NCI-H2107 (cell line): ENCODE results near the gene EXOC2.
"Not testable (repeated sequence)": the region's sequence is repeated elsewhere in the genome, so short reads cannot be mapped to it uniquely, and the experiment has no call there.

ENCODE experiments used
- DNase-seq: peaks from one replicate; lab custom pipeline; 2025; lab: John Stamatoyannopoulos, UW

The EXOC2 gene

DNA sequence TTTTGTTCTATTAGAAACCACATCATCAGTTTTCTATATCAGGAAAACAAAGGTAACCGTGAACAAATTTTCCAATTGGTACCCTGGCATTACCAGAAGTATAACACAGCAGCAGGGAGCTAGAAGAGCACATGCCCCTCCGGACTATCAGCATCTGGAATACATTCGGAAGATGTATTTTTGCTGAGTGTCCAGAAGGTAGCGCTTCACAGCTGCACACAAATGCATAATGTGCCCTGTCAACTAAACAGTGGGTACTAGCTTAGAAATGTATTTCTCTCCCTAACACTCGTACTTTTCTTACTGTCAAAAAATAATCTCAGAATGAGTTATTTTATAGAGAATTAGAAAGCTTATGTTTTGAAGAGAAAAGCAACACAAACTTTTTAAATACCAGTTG, 113.6 kb downstream of the EXOC2 start:
- no peak for DNase-seq

GRCh38 chr6:572596-573265, 120.2 kb downstream of the EXOC2 start:
- no peak for DNase-seq

DNA sequence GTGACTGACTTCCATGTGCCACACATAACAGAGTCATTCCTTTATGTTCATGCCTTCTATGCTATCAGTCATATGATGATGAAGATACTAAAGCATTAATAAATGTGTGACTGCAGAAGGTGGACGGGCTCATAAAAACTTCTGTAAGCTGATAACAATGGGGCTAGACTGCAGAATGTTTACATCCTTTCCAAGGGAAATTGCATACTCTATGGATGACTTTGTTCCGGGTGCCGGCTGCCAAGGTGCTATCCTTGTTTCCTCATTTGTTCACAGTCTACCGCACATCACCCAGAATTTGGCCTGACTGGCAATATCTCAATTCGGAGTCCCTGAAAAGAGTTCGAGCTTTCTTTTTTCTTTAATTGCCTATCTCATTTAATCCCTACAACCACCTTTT, 121.0 kb downstream of the EXOC2 start:
- DNase-seq, result no peak

- no peak for DNase-seq
Measured at GRCh38 chr6:570825-571224, 122.1 kb downstream of the EXOC2 start.

DNA sequence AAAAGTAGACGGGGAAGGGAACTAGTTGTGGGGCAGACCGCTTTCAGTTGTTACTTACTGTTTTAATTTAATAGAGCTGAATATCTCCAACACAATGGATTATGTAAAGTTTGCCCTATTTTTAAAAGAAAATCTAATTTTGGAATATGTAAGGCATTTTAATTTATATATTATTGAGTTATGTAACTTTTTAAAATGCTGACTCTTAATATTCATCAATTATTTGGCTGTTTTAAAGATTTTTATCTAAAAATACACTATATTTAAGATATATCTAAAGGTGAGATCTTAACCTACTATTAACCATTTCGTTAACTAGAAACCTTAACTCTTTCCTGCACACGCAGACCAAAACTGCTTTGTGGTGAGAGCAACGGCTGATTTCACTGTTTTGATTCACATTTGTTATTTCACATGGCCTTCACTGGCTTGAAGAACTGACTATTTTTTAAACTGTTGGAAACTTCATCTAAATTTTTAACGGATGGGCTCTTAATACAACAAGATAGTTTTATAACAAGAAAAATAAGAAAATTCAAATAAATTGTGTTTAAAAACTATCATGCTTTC, 123.9 kb downstream of the EXOC2 start:
- DNase-seq, result no peak

- DNase-seq, result no peak
Measured at GRCh38 chr6:568085-568484, 124.9 kb downstream of the EXOC2 start.

GRCh38 chr6:563863-564262, 129.1 kb downstream of the EXOC2 start:
- DNase-seq, result no peak

GRCh38 chr6:562052-562676, 130.8 kb downstream of the EXOC2 start:
- DNase-seq, result no peak

DNA sequence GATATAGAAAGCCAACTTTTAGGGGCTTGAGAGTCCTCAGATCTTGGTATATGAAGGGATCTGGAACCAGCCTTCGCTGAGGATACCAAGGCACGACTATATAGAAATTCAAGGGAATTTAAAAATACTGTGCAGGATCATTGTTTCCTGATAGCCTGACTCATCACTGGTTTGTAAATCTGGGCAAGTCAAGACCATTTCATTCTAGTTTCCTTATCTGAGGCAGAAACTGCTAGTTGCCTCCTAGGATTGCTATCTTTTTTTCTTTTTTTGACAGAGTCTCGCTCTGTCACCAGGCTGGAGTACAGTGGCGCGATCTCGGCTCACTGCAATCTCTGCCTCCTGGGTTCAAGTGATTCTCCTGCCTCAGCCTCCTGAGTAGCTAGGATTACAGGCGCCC, 131.6 kb downstream of the EXOC2 start:
- not testable (repeated sequence) for DNase-seq

DNA sequence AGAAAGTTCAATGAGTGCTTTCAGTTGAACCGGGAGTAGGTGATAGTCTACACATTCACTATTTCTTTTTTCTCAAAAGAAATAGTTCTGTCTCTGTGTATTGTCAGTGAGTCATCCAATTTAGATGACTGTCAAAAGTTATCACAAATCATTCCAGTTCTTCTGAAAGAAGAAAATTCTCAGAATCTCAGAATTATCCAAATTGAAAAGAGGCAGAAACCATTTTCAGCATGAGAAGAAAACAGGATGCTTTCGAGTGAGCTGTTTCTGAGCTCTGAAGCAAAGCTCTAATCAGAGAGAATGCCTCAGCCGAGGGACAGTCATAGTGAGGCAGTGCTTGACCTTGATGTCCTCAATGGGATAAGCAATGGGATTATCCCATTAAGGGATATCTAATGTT, 134.0 kb downstream of the EXOC2 start:
- DNase-seq, result no peak

DNA sequence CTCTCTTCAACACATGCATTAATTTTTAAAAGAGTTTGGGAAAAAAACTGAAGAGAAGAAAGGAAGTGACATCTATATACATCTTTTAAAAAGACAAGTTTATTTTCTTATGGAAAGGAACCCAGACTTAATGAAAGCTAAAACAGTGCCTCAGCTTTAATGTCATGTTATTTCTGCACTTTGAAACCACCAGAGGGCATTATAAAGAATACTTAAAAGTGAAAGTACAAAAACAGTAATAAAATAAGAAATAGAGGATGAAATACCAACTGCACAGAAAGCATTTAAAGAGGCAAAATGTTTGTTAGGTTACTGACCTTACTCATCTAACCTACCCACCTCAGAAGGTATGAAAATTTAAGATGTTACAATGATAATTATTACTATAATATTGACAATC, 134.8 kb downstream of the EXOC2 start:
- no peak for DNase-seq

DNA sequence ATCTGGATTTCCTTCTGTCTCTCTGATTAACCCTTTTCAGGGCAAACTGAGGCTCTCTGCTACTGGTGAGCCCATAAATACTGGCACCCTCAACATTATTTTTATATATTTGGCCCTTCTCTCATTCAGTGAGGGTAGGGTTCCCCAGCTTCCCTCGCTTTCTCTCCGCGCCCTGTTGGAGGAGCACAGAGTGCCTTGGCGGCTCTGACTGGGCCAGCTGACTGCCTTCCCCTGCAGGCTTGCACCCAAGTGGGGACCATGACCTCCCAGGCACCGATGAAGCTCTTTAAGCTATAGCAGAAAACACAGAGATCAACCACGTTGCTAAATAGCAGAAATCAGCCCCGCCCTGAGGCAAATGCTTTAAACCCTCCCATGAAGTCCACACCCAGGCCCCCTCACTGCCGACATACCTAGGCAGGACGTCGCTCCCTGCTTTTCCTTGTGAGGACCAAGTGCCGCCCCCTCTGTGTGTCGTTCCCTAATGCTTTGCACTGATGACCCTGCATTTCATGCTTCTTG, 141.0 kb downstream of the EXOC2 start:
- DNase-seq, result no peak

DNA sequence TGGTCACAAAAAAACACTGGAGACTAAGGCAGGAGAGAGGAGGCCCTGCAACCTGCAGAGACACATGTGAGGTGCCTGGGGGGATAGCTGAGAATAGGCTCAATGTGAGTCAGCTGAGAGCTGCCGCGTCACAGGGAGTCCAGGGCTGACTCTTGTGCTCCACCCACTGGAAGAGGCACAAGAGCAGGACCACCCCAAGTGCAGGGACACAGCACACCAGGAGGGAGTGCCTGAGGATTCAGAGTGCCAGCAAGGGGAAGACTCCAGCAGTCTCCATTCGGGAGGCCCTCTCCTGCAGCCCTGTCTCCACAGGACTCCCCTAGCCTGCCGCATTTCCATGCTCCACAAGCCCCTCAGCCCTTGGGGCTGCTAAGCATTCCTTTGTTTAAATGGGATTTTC, 141.5 kb downstream of the EXOC2 start:
- no peak for DNase-seq

DNA sequence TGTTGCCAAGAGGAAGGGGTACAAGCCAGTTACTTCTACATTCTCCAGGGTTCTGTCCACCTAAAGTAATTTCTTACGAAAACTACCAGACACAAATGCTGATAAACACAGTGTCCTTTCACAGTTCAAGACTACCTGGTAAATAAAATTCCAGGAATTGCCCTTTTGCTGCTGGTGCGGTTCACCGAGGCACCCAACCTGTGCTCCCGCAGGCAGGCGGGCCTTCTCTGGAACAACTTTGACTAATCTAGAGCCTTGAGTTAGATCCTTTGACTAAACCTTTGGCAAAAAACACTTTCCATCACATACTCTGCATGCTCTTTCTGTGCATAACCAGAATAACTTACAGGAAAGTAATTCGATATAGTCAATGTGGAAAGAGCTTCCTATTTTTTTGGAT, 143.0 kb downstream of the EXOC2 start:
- no peak for DNase-seq

- DNase-seq, result no peak
Measured at GRCh38 chr6:548517-548916, 144.4 kb downstream of the EXOC2 start.

DNA sequence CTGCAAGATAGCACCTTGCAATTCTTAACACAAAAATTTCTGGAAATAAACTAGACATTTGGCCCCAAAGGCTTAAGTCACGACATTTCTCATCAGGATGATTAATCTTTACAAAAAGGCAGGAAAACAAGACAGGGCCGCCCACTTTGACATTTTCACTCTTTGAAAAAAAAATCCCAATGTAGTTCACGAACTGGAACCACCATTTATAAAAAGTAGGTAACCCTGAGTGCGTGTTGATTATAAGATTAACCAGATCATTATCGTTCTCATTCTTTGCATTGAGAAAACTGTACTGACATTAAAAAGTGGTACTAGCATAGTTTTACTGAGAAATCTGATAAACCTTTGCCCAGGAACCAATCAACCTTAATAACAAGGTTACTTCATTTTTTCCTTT, 144.8 kb downstream of the EXOC2 start:
- no peak for DNase-seq

- no peak for DNase-seq
Measured at GRCh38 chr6:540490-540889, 152.4 kb downstream of the EXOC2 start.

GRCh38 chr6:537114-537513, 155.8 kb downstream of the EXOC2 start:
- DNase-seq, result no peak

- DNase-seq, result no peak
Measured at GRCh38 chr6:530425-530824, 162.5 kb downstream of the EXOC2 start.

DNA sequence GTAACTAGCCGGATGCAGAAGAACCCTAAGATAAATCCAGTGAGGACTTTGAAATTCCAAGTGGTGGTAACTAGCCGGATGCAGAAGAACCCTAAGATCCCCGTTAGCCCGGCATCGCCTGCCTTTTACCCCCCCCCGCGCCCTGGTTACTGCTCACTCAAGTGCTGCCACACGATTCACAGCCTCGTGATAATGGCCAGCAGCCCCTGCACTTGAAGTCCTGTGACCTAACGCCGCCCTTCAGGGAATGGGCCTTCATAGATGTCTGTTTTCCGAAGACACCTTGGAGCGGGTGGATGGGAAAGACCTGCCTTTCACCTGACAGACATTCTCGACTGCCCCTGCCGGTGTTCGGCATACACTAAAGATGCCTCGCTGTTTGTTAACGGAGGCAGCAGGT, 163.9 kb downstream of the EXOC2 start:
- DNase-seq, result no peak

GRCh38 chr6:527989-528673, 164.8 kb downstream of the EXOC2 start:
- DNase-seq, result no peak

- no peak for DNase-seq
Measured at GRCh38 chr6:524803-525202, 168.1 kb downstream of the EXOC2 start.

DNA sequence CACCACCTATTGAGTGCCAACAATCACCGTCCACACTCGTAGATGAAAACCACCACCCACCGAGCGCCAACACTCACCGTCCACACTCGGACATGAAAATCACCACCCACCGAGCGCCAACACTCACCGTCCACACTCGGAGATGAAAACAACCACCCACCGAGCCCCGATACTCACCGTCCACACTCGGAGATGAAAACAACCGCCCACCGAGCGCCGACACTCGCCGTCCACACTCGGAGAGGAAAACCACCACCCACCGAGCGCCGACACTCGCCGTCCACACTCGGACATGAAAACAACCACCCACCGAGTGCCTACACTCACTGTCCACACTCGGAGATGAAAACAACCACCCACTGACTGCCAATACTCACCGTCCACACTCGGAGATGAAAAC, 172.1 kb downstream of the EXOC2 start:
- no peak for DNase-seq
